GM18502 (cell line): Measurements from ENCODE around the gene RAB28.

Experiments
- ATAC-seq: cut with Tn5 transposase; IDR thresholded peaks from one replicate; pipeline ENCODE4 v1.9.1; 2021; ENCODE audit warnings: mild to moderate bottlenecking; ENCODE audit not compliant: unreplicated experiment, poor library complexity

The RAB28 gene

DNA sequence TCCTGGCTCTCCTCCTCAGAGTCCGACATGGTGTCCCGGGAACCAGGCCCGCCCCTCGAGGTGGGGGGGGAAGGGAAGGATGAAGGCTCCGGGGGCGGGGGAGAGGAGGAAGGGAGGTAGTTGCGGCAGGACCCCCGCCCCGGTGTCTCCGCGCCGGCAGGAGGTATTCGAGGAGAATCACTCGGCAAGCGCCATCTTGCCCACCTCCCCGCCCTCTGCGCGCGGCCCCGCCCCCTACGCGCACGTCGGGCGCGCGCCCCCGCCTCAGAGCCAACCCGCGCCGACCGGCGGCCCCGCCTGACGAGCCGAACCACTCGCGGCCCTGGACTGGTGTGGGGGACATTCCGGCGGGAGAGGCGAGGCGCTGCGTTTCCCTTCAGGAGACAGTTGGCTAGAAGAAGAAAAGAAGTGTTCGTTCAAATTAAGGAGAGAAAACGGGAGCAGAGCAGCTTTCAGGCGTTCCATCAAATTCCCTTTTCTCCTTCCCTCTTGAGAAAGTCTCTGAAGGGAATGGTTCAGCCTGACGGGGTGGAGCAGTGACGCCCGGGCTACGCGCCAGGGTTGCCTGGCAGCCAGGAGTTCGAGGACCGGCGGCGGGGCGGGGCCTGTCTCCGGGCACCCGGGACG lies at the start of gene RAB28:
RAB28 (minus strand) TSS at position 219 of the 627 bp plus-strand sequence.
- peak; percentile 98 for ATAC-seq

DNA sequence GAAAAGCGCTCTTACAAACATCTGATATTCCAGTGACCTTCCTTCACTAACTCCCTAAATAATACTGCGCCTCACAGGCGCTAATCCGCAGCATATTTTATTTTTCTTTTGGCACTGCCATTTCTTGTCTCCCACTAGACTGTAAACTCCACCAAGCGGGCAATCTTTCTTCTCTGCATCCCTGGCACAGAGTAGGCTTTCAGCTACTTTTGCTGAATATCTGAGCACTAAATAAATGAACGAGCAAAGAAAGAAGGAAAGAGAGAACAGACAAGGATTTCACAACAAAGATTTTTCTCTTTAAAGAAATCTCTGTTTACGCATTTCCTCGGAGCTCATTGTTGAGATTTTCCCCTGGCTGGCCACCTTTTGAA lies 47.5 kb upstream of the RAB28 start:
- no peak for ATAC-seq

DNA sequence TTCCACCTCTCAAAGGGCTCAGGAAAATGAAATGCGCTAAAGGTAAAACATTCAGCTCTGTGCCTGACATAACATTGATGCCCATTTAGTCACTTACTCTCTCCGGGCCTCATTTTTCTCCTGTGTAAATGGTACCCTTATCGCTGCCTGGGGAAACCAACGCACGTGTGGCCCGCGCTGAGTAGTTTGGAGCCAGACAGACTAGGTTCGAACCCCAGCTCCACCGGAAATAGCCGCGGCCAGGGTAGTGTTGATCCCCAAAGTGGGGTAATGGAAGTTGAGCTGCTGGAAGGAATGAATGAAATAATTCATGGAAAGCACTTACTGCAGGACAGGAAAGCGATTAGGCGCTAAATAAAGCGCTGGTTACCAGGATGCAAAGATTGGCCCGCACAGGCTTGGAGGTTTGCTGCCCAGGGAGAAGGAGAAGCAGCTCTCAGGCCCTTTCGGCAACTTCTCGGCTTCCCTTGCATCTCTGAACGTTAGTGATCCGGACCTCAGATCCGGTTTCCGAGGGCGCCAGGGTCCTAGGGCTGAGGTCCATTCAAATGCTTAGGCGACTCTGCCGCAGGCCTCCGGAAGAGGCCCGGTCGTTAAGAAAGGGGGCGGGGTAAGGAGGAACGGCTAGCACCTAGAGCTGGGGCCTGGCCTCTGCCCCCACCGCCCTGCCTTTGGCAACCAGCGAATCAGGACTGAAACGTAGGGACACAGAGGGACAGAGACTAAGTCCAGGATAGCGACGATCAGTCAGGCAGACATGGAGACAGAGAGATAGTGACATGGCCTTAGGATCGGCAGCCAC lies 46.9 kb upstream of the RAB28 start:
- no peak for ATAC-seq

DNA sequence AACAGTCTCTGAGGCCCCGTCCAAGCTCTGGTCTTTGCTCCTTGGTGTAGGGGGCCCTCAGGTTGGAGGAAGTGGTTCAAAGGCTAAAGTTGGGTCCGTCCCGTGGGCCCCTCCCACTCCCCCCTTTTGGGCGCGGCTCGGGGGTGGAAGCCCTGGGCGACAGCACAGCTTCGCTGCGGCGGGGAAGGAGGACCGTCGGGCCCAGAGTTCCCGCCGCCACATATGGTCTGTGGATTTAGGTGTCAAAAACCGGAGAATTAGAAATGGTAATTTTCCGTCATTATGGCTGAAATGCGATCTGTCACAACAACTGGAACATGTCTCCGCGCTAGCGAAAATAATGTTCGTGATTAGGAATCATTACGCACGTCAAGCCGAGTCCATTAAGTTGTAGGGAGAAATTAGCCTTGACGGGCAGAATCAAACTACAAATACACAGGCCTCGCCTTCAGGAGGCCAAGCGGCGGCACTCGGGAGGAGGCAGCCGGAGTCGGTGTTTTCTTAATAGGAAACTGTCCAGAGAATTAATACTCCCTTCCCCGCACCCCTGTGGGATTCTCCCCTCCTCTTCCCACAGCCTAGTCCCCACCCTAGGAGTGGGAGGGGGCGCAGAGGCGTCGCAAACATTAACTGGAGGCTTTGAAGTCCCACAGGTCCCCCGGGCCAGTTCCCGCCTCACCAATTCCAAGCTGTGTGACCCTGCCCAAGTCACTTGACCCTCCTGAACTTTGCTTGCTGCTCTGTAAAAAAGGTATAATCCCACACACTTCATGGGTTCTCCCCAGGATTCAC lies 45.2 kb upstream of the RAB28 start:
- no peak for ATAC-seq

DNA sequence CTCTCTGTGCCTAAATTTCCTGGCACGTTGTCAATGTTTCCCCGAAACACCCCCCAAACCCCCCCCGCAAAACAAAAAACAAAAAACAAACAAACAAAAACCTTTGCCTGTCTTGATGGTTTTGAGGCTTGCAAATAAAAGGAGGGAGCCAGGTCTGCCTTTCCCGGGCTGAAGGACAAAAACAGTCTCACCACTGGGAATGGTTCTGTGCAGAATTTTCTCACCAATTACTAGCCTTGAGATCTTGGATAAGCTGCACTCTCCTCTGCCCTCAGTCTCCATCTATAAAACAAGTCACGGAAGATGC lies 44.6 kb upstream of the RAB28 start:
- ATAC-seq, result no peak

DNA sequence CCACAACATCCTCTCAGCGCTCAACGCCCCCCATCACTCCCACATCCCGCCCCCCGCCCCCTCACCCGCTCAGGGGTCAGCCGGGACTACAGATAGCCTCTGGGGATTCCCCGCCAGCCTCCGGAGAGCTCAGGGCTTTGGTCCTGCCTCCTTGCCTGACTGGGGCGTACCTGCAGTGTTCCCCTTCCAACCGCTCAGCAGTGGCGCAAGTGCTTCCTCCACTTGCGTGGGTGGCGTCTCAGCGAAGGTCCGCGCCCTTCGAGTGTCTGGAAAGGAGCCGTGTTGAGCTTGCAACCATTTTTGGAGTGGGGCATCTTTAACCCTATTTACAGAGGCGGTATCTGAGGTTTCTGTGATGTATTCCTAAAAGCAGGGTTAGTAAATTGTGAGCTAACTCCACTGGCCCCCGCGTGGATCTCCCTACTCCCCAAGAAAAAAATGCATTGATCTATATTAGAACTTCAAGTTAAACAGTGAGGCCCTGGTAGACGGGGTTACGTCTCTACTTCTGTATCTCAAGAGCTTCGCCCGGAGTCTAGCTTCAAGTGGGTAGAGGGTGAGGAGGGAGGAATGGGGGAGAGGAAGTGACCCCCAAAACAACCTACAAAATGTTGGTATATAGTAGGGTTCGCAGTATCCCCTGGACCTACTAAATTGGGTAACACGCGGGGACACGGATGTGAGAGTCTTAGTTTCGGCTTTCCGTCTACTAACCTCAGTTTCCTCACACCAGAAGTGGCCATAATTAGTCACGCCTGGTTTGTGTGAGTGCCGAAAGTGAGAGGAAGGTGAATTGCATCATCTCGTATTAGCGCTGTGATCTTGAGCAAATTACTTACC lies 44.1 kb upstream of the RAB28 start:
- peak; percentile 79 for ATAC-seq

DNA sequence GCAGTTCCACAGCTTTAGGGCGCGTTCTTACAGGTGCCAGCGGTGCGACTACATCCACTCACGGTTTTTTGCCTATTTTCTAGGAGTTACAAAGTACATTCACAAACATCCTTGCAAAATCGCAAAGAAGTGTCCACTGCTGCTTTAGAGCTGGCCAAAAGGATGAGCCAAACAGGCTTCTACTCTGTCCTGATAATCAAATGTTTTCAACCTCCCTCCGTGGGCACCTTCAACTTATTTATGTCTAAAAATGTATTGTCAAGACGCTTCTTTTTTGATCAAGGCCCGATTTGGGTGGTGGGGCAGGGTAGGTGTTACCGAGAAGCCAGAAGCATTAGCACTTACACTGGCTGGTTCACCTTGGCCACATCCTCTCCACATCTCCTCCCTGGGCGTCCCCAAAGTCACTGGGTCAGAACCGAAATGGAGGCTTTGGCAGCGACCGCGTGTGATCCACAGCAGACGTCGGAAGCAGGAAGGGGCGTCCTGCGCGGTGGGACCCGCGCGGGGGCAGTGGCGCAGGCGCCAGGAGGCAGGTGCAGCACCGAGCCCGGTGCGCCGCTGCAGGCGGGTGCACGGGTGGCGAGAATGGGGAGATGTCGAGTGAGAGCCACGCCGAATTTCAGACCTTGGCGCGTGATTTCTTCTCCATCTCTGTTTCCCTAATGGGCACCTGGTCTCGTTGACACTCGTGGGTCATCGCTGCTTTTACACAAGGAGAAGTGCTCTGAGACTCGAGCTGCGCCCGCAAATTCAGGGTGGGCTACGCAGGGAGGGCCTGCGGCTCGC lies 43.2 kb upstream of the RAB28 start:
- no peak for ATAC-seq

DNA sequence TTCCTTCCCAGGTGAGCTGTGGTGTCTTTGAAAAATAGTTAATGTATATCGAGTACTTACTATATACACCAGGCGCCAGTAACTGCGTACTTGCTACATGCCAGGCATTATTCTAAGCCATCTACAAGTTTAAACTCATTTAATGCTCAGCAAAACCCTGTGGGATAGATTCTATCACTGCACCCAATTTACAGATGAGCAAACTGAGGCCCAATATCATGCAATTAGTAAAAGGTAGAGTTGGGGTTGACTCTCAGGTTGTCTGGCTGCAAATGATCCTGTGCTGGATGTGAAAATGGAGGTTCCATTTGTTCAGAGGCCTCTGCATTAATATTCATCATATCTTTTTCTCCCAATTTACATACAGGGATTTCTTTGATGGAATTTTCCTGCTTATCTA lies 42.5 kb upstream of the RAB28 start:
- no peak for ATAC-seq

DNA sequence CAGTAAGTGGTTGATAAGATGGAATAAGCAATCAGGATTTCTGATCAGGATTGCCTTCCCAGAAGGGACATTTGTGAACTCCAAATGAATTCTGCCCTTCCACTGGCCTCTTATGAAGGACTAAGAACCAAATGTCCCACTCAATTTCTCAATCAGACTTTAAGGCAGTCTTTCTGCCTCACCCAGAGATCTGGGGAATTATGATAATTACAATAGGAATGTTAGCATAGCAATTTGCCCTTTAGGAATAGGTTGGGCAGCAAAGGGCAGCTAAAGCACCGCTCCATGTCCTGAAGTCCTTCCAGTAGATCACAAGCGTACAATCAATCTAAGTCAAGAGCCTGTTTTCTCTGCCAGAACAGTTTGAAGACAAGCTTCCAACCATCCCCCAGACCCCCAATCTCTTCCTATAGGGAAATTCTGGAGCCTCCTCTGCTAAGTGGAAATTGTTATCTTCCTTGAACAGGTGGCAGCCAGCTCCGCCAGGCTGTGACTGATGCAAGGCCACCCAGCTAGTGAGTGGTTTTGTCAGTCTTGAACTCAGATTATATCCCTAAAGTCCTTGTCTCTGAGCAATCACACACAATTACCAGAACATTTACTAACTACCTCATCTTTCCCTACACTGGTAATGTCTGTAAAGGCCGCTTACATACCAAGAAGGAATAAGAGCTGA lies 41.6 kb upstream of the RAB28 start:
- ATAC-seq, result no peak

DNA sequence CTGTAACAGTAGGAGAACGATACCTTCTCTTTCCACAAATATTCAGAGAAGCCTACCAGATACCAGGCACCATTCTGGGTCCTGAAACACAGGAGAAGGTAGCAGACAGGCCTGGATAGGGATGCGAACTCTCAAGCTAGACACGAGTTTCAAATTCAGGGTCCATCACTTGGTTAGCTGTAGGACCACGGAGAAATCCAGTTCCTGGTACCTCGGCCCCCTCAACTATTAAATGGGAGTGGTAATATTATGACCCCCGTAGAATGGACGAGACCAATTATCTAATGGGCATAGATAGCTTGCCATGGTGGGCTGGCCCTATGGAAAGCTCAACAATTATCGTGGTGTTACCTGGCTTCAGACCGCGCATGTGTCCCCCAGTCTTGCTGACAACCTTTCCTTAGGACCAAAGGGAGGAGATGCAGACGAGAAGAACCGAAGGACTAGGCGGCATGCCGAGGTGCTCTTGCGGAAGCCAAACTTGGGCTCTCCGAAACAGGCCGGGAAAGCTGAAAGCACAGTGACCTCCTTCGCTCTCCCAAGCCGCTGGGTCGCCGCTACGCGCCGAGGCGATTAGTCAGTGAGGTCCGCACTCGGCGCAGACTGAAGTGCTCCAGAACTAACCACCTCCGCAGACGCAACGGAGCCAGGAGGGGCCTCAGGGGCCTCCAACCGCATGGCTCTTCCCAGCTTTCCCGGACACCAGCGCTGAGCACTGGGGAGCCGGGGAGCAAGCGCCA lies 40.5 kb upstream of the RAB28 start:
- no peak for ATAC-seq

DNA sequence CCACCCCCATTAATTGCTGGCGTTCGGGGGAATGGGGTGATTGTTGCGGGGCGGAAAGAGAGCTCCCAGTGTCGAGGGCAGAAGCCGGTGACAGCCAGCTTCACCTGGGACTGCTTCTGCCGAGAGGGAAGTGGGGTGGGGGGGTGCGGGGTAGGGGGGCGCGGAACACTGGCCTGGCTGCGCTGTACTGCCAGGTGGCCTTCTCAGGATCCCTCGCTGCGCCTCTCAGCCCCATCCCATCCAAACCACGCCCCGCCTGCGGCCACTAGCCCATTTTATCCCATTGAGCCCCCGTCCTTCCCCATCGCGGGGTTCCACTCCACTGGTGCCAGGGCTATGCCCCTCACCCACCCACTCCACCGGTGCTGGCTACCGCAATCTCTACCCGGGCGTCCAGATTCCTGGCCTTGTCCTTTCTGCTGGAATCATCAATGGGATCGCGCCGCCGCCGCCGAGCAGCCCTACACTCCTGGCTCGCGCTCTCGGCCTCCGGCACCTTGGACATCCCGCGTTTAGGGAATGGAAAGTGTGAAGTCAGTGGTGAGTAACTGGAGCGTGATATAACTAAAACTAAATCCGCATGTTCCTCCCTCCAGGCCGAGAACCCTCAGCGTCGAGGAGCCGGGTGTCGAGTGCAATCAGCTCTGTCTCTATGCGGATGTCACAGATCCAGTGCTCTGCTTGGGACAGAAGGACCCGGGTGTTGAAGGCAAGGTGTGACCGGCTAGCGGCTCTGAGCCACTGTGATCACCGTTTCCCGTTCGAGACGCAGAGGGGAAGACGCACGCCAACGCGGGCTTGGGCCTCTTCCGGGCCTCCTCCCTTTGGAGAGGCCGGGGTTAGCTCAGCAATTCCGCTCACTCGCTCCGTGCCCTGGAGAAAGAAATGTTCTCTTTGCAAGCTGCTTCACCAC lies 39.7 kb upstream of the RAB28 start:
- no peak for ATAC-seq

DNA sequence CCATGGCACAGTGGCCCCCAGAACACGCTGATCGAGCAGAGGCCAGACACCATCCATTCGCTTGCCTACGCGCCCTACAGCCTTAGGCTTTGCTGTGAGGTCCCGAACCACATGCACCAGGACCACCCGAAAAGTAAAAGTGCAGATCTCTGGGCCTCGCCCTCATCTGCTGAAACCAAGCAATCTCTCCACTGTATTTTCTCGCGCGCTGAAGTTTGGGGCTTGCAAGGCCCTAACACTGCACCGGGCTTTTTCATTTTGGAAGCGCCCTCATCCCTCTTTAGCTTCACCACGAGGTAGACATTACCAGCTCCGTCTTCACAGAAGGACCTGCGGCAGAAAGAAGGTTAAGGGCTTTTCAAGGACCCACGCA lies 39.0 kb upstream of the RAB28 start:
- ATAC-seq, result no peak

DNA sequence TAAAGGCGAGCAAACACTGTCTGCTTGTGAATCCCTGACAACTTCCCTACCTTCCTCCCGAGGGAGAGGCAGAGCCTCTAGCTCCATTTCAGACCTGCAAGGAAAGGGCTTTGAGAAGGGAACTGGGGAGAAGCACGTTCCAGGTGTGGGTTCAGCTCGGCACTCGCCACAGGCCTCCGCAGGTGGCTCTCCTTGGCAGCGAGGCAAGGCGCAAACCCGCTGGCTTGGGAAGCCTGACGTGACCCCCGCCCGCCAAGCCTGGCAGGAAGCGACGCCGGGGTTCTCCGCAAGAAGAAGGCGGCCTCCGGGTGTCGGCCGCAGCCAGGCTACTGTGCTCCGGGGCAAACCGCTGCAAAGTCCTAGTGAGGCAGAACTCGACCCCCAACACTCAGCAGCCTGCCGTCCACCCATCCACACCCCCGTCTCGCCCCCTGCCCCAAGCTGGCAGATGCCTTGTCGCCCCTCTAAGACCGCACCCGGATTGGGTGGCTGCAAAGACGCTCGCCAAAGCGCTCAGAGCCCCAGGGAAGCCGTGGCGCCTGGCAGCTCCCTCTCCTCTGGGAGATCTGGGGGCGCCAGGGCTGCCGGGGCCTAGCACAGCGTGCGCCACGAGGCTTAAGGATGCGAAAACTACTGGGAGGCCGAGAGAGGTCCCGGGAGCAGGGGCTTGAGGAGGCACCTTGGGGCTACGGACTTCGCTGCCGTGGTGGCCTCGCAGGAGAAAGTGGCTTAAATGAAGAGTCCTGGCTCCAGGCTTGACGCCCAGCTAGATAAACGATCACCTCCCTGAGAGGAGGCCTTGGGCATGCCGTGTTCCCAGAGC lies 38.4 kb upstream of the RAB28 start:
- peak; percentile 46 for ATAC-seq

DNA sequence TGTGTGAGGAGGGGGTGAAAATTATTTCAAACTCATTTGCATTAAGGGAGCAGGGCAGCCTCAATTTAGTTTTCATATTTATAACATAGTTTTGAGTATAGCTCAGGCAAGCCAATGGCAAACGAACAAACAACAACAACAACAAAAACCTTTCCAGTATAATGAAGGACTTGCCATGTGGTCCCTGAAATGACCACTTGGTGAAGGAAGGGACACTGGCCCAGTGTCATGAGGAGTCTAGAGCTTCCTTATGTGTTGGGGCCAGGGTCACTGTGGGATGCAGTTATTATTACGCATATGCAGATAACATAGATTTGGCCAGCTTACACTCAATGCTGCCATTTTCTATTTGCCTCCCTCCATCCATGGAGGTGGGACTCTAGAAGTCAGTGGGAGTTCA lies 36.9 kb upstream of the RAB28 start:
- ATAC-seq, result no peak

DNA sequence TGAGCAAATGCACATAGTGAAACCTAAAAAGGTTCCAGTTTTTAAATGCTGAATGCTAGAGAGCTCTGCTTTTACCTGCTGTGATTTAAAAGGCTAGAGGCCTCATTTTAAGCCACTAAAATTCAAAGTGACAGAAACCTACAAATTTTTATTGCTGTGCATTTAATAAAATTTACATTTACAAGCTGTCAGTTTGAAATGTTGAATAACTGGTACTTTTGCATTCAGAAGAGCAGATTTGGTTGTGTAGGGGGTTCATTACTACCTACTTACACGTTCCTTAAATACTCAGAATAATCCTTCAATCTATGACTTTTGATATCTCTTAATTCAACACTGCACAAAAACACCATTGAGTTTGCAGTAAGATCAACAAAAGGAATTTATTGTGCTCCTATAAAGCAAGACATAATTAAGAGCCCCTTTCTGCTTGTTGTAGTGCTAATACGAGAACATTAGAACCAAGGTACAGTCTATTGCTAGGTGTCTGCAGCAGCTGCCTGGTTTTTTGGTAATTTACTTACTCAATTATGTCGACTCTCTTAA lies 32.2 kb upstream of the RAB28 start:
- no peak for ATAC-seq

DNA sequence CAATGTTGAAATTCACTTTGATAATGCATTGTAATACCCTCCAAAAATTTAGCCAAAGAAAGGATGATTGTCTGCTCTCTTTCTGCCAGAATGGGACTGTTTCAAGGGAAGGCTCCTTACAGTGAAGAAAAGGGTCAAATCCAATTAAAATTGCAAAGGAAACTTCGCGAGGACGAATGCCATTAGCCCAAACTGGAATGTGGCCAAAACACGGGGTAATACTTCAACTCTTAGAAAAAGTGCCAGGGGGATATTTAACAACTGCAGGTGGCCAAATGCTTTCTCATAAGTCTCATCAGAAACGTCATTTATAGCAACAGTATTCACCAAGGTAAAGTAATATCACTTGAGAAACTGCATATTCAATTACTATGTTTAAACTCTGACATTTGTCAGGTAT lies 31.1 kb upstream of the RAB28 start:
- ATAC-seq, result no peak

DNA sequence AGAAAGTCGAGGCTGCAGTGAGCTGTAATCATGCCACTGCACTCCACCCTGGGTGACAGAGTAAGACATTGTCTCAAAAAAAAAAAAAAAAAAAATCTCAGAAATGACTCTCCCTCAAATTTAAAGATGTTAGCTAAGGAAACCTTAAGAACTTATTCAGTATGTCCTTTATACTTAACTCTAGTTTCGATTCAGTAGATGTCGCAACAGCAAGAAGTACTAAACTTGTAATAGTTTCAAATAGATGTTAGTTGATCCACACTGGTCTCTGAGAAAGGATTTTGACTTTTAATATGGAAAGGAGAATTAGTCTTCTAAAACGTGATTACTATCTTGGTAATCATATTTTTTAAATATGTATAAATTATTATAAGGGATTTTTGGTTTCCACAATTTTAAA lies 30.6 kb upstream of the RAB28 start:
- ATAC-seq, result no peak
